T-helper 1 cell (primary cell): ENCODE results near the gene LRP1.

ENCODE experiments used
- DNase-seq, 5 donors: peaks; one replicate each; pipeline ENCODE4 v3.0.0-alpha.2; 2012 to 2020

The LRP1 gene

DNA sequence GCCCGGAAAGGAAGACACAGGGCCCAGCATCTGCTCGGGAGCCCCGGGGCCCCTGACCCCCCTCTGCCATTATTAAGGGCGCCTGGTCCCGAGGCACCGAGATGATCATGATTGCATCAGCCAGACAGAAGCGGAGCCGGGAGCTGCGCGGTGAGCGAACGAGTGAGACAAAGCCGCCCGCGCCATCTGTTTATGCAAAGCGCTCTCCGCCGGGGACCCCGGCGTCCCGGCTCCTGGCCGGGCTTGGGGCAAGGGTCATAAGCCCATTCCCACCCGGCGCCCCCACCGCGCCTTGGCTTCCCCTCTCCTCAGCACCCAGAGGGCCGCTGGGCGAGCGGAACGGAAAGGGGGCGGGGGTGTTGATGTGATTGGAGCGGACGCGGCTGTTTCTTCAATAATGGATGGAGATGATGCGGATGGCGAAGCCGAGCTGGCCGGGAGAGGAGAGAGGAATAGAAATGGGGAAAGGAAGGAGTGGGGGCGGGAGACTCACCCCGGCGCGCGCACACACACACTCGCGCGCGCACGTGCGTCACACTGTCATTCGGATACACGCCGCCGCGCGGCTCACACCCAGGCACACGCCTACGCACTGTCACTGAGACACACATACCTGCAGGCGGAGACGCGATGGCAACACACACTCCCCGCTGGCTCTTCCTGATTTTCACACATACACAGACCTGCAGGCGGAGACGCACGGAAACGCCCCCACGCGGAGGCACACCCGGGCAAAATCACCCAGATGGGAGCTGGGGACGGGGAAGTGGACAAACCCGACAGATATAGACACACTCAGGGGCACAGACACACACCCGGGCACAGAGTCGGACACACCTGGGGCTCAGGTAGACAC, 112.0 kb downstream of the LRP1 start:
- peak in 4 of 5 donors; percentile 54 to 88 (median 67) for DNase-seq

DNA sequence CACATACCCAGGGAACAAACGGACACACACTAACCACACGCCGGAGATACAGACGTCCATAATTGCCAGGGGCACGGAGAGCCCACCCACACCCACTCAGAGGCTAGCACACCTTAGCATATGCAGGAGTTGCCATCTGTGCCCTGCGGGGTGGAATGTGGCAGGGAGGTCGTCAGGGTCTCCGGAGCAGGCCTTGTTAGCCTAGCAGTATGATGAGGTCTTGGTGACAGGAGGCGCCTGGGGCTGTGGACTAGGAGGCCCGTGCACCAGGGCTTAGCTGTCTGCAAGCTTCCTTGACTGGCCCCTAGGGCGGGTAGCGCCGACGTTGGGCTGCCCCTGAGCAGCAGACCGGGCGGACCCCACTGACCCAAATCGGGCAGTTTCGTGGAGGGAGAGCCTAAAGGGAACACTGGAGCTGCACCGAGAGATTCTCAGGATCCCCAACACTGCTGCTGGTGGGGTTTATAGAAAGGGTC, 112.7 kb downstream of the LRP1 start:
- DNase-seq = no peak

DNA sequence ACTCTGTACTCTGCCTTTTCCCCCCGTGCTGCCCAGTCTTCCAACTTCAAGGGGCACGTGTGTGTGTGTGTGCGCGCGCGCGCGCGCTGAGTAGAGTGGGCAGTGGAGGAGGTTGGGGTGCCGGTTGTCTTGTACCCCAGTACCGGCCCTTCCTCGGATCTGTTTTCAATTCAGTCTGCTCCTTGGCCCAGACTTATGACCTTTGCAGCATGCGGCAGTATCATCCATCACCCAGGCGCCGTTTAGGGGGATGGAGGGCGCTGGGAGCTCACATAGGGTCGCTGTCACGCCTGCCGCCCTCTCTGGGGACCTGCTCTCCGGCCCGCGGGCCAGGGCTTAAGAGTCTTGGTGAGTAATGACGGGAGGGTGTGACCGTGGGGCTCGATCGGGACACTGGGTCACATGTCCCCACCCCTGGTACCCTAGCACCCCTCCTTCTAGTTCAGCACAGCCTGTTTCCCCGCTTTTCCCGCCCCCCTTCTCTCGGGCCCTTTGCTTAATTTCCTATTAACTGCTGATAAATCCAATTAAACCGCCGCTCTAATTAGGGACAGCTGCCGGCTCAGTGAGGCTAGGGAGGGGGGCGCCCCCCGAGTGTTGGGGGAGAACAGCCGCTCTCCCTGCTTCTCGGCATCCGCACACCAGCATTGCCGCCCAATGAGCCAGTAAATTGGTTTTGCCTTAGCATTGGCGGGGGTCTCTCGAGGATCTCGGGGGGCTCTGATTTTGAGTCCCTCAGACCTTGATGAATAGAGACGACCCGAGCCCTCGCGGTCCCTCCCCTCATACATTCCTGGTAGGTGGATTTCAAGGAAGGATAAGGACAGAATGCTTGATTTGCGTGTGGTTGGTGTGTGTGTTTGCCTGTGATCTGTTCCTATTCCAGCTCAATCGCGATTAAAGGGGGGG, 113.4 kb downstream of the LRP1 start:
- no peak for DNase-seq

DNA sequence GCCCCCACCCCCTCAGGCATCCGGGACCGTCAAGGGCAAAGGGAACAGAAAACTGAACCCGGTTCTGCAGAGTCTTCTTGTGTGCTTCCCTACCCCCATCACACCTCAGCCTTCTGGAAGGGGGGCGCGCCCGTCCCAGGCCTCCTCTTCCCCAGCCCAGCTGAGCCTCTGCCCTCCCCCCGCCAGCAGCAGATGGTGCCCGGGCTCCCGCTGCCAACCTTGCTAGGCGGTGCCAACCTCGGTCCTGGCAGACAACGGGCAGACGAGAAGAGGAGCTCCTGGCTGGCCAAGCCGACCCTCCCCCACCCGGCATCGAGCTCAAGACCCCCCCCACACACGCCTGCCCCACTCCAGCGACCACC, 114.0 kb downstream of the LRP1 start:
- no peak for DNase-seq

DNA sequence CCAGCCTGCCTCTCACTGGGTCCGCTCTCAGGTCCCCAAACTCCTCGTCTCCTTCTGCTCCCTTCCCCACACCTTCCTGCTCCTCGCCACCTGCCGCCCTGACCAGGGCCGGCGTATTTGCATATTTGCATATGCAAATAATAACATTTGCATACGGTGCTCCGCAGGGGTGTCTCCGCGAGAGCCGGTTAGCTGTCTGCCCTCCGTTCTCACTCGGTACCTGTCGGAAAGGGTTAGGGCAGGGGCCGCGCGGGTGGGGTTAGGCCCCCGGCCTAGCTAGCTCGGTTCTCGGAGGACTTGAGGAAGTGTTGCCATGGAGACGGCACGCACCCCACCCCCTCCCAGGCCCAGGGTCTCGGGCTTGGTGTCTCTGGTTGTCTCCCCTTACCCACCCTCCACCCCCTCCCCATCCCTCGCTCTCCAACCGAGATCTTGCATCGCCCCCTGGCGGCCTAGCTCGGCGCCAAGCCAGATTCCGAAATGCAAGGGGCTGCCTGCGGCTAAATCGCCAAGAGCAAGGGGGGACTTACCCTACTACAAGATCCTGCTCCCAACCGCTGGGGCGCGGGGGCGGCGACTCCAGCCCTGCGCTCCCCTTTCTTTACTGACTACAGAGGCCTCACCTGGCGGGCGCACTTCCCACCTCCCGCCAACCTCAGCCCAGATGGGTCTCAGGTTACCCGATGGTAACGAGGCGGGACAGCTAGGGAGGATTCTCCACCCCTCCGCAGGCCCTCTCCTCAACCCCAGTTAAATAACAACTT, 114.6 kb downstream of the LRP1 start:
- peak in 4 of 5 donors; percentile 42 to 67 (median 53) for DNase-seq

DNA sequence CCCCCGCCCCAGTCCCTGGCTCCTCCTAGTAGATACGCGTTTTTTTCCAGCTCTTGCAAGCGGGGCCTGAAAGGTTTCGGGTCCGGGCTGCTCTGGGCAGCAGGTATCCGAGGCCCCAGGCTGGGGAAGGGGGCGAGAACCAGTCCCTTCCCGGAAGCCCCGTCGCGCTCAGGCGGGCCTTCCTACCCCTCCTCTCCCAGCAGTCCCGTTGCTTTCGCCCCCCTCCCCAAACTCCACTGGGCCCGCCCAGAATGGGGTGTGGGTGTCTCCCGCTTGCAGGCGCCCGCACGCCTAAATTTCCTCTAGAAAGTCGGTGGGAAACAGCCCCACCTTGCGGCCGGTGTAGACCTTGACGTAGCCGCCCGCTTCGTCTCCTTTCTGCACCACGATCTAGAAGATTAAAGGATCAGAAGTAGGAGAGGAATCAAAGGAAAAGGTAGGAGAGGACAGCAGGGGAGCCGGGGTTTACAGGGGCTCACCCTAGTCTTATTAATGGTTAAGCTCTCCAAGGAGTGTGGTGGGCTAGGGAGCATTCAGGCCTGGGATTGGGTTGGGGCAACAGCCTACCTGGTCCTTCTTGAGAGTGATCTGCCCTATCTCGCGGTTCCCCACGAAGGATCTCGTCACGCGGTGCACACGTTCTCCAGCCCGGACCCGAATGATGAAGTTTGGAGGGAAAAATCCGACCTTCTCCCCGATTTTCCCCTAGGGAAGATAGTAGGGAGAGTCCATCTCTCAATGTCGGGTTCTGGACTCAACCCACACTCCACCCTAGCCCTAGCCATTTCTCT, 115.4 kb downstream of the LRP1 start:
- peak; percentile 52 to 81 (median 70) for DNase-seq

DNA sequence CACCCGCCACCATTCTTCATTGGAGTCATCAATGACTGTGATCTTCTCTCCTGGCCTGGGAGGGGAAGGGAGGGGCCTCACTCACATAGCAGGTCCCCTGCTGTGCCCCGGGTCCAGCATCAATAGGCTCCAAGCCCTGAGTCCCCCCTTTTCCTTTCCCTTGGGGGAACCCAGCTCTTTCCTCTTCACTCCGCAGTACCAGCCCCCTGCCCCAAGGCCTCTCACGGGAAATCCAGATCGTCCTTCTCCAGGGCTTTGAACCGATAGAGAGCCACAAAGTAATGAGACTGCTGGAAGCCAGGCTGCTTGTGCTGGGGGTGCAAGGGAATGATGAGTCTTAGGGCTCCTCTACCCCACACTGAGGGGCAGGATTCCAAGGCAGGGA, 116.0 kb downstream of the LRP1 start:
- DNase-seq = no peak

DNA sequence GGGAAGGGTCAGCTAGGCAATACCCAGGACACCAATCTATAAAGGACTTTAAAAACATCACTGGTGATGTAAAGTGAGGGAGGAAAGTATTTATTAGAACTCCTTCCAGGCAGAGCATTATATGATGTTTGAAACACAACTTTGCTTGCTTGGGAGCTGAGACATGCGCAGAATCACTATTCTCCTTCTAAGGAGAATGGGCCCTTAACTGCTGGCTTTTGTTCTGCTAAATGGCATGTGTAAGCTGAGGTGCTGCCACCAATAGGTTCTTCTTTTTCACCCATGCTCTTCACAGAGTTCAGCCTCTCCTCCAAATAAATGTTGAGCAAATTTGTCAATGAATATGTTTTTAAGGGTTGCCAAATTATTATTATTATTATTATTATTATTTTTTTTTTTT, 118.8 kb downstream of the LRP1 start:
- no peak for DNase-seq

DNA sequence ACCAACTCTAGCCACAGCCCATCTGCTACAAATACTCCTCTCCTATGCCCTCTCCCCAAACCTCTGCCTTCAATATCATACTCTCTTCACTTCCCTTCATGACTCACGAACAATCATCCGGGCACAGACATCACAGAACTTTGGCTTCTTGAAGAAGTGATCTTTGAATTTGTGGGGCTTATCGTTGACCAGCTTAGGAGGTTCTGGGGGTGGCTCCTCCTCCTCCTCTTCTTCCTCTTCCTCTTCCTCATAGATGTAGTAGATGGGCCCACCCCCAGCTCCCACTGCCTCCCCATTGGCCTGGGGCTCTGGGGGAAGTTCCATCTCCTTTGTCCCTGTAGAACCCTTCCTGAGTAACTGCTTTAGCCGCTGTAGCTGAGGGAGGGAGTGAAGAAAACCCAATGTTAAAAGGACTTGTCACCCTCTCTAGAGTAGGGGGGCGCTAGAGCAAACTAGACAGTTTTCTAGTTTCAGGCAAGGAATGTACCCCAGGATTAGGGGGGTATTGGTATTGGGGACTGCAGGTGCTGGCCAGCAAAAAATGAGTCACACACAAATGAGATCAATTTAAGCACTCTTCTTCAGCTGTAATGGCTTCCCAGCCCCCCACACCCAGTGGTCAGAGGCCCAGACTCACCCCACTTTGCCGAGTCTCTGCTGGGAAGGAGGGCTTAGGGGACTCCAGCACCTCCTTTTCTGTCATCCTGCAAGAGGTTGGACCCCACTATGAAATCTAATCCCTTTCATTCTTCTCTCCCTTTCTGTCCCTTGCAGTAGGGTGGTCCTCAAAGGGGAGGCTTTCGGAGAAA, 120.9 kb downstream of the LRP1 start:
- no peak for DNase-seq

DNA sequence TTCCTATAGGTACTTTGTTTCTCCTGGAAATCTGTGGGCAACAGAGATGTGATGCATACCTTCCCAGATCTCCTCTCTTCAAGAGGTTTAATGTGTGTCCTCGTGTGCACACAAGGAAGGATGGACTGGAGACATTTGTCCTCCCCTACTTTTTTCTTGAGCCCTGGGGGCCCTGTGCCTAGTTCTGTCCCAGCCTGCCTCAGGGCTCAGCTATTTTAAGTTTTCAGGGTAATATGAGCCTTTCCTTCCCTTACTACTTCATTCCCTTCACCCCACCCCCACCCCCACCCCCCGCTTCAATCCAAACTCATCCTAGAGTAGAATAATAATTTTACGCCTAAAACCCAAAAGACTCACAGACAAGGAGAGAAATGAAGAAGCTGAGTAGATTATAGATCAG, 122.3 kb downstream of the LRP1 start:
- DNase-seq = no peak

DNA sequence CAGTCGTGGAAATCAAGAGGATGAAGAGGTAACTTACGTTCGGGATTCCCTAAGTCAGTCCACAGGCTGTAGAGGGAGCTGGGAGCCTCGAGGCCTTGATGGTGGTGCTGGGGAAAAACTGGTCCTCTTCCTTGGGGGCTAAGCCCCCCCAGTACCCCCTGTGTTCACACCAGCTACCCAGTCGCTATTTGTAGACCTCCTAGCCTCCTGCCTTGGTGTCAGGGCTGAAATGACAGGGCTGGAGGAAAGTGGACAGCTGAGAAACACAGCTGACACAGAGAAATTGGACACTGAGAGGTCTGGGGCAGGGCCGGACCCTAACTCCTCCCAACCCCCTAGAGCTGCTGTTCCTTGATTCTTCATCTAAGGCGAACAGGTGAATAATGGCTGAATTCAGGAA, 122.7 kb downstream of the LRP1 start, which contains the start of gene STAC3:
Gene STAC3 (minus strand): TSS at position 232 of the 400 bp plus-strand sequence. CDS start 1,551 bp downstream, outside the sequence.
- no peak for DNase-seq

DNA sequence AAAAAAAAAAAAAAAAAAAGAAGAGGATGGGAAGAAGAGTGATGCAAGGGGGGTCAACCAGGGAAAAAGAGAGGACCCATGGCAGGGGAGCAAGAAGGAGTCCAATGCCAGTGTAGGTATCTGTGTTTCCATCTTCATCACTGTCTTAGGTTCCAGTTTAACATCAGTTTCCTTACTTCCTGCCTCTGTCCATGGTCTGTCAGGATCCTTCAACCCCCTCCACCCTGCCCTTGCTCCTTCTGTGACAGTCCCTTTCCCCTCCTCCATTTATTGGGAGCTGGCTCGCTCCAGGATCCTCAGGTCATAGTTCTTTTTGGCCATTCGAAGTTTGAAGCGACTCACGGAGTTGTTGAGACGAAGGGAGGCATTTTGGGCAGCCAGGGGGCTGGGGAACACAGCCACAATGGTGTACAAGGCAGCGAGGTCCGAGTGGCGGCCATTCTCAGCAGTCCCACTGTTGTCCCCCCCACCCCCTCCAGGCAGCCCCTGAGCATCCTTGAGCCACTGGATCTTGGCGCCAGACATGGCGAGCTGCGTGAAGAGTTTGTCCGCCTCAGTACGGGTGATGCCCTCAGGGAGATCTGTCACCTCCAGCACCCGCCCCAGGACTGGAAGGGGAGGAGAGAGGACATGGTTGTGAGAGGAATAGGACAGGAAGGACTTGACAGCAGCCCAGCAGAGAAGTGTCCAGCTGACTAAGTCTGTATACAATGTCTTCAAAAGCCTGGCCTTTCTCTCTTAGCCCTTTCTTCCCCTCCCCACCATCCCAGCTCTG, 126.4 kb downstream of the LRP1 start:
- no peak for DNase-seq

DNA sequence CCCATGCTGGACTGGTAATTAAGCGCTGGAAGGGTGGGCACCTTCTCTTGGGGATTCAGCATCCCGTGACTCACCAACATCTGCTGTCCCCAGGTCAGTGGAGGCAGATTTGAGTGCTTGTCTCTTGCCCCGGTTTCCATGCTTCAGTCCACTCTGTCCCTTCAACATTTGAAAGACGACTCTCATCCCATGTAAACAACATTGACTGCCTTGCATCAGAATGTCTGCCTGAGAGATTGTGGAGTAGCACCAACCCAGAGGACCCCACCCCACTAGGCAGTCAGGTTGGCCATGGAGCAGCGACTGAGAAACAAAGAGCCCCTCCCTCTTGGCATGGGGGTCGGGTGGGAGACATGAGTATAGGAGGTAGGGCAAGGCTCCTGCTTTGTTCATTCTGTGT, 127.6 kb downstream of the LRP1 start:
- DNase-seq = no peak

DNA sequence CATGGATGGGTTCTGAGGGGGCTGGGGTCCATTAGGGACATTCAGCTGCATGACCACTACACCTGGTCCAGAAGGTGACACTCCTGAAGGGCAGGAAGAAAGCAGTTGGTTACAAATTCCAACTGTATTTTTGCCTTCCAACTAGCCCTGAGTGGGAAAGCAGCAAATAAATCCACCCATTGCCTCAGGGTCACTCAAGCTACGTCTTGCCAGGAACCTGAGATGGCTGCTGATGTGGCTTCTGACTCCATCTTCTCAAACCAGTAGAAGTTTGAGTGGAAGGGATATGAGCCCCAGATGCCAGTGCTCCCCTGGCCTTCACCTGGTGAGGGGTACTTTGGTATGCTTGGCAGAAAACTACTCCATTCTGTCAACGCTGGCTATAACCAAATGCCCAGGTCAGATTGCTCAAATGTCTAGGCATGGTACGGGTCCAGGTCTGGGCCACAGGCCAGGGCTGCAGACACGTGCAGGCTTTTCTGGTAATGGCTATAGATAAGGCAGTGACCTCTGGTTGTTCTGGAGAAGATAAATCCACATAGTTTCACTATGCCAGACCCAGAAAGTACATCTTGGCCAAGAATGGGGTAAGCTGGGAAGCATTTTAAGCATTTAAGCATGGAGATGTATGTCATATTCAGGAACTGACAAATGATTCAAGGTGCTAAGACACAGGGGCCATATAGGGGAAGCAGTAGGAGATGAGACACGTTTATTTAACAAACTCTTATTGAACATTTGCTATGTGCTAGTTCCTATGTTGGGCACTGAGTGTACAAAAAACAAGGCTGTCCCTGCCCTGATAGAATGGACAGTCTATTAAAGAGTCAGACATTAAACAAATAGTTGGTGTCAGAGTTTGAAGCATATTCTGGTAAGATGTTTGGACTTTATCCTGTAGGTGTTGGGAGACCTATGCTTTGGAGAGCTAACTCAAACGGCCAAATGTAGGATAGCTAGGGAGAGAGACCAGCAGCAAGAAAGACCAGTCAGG, 131.0 kb downstream of the LRP1 start:
- no peak for DNase-seq

DNA sequence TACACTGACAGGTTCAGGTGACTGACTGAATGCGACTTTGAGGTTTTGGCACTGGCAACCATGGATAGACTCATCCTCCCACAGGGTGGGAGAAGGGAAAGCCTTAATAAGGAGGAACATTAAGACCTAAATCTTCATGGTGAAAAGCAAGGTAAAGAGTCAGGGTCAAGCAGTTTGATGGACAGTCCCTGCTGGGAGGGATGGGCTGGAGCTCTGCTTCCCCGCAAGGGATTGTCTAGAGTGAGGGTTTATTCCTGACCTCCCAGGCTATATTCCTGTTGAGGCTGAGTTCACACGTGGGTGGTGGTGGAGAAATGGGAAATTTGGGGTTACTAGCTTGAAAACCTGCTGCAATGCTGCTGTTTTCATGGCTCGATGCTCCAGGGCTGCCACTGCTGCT, 132.1 kb downstream of the LRP1 start:
- DNase-seq = no peak

DNA sequence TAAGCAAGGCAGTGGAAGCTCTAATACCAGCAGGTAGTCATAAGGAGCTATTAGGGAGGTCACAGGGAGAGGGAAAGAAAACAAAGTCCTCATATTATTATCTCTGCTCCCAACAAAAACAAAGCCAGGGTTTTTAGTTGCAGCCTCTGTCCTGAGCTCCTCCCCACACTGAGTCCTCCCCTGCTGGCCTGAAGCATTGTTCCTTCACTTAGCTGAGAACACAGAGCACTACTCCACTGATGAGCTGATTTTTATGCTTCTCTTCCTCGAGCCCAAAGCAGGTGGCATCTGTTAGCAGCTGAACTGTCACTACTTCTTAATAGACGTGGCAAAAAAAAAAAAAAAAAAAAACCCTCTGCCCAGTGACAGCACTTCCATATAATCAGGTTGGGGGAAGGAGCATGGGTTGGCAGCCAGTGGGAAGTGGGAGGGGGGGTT, 133.2 kb downstream of the LRP1 start:
- DNase-seq = no peak

DNA sequence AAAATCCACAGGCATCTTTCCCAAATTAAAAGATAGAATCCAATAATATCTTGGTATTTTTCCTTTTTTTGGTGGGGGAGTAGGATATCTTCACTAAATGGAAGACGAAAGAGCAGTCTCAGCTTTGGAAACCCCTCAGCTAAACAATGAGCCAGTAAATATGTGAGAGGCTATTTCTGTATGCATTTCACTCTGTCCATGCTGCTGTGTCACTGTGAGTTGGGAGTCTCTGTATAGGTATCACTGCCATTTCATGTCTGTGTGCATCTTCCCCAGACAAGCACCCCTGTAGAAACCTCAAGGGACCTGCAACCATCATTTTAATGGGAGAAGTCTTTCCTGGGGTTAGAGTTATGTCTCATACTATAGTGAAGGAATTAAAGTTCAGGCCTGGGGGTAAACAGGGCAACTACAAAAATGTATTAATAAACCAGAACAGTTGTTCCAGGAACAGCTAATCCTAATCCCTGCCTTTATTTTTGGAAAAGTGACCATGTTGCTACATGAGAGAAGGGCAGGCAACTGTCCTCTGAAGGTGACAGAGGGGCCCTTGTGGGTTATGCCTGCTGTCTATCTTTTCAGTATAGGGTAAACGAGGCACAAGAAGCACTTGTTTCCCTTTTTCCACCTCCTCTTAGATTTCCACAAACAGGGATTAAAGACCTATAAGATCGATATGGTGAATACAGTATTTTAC, 134.0 kb downstream of the LRP1 start:
- DNase-seq = no peak
